ENCODE results near the gene DNHD1. TPM values are rescaled to one million over a fixed set of nuclear protein-coding genes. Genes with fewer than 3 reads are reported as not detected.
A peak's percentile ranks its signal among the peaks of the same experiment; 100 is the strongest.

The DNHD1 gene
- total RNA-seq, 2 donors from 2014 or later, result 23.9 to 26.5 TPM

- H3K27me3 ChIP-seq (replicated peaks; ENCODE audit: insufficient read depth), result no peaks in the 10 kb centered on the region
- no peak for TF ChIP-seq CTCF (IDR thresholded peaks at IDR 0.05)
- H3K27ac ChIP-seq, result no peak overlapping the region
- H3K36me3 ChIP-seq, result peaks cover 24% of the 10 kb centered on the region
- no peaks in the 10 kb centered on the region for H3K9me3 ChIP-seq
- ATAC-seq (ENCODE audit: insufficient number of reproducible peaks, low FRiP score, low read depth) (no peak), DNase-seq (ENCODE audit: low spot score) (no peak)
- peaks cover 21 to 59% of the 10 kb centered on the region in 2 donors for H3K4me1 ChIP-seq (ENCODE audit: control insufficient read depth in 1 of 2, low read depth in 2 of 2)
- no peak overlapping the region for H3K4me3 ChIP-seq
These were observed 104.0 kb downstream of the DNHD1 start for GRCh38 chr11:6601041-6601461.

- Histone ChIP-seq H3K4me1 (ENCODE audit: control insufficient read depth in 1 of 2, low read depth in 2 of 2) (peaks cover 26 to 56% of the 10 kb centered on the region in 2 donors), H3K27ac (peak overlapping the region; percentile 84 to 100)
- TF ChIP-seq CTCF (IDR thresholded peaks at IDR 0.05), result no peak
These were observed 105.2 kb downstream of the DNHD1 start for GRCh38 chr11:6602096-6602940.

GRCh38 chr11:6603287-6604080 is 106.4 kb downstream of the DNHD1 start, which contains the start of the genes ILK and RRP8:
Gene ILK, plus strand, starts transcription at chr11:6603774. Its CDS starts 498 bp downstream, at chr11:6604272.
Gene RRP8, minus strand, starts transcription at chr11:6603616. Its CDS starts 114 bp downstream, at chr11:6603502.
- DNase-seq (ENCODE audit: low spot score) (peak; percentile 75), ATAC-seq (ENCODE audit: insufficient number of reproducible peaks, low FRiP score, low read depth) (peak; percentile 68)
- Histone ChIP-seq H3K4me3 (peak within 1 kb of the TSS; percentile 89), H3K9me3 (no peaks in the 10 kb centered on the region), H3K27me3 (replicated peaks; ENCODE audit: insufficient read depth) (no peaks in the 10 kb centered on the region), H3K4me1 (ENCODE audit: control insufficient read depth in 1 of 2, low read depth in 2 of 2) (peaks cover 37 to 64% of the 10 kb centered on the region in 2 donors), H3K27ac (peak within 1 kb of the TSS; percentile 99 to 100), H3K36me3 (peaks cover 27% of the 10 kb centered on the region)
- no peak for TF ChIP-seq CTCF (IDR thresholded peaks at IDR 0.05)

More at GRCh38 chr11:6602096-6602940, 105.2 kb downstream of the DNHD1 start:
- no peak for DNase-seq (ENCODE audit: low spot score)
- Histone ChIP-seq H3K4me3 (peak overlapping the region; percentile 89), H3K27me3 (replicated peaks; ENCODE audit: insufficient read depth) (no peaks in the 10 kb centered on the region), H3K9me3 (no peaks in the 10 kb centered on the region), H3K36me3 (peaks cover 24% of the 10 kb centered on the region)
- no peak for ATAC-seq (ENCODE audit: insufficient number of reproducible peaks, low FRiP score, low read depth)

GRCh38 chr11:6604081-6604626 is 107.1 kb downstream of the DNHD1 start:
- Histone ChIP-seq H3K4me3 (peak overlapping the region; percentile 89), H3K27ac (peak overlapping the region; percentile 99 to 100), H3K4me1 (ENCODE audit: control insufficient read depth in 1 of 2, low read depth in 2 of 2) (peaks cover 44 to 70% of the 10 kb centered on the region in 2 donors), H3K9me3 (no peaks in the 10 kb centered on the region), H3K27me3 (replicated peaks; ENCODE audit: insufficient read depth) (no peaks in the 10 kb centered on the region), H3K36me3 (peaks cover 27% of the 10 kb centered on the region)
- no peak for ATAC-seq (ENCODE audit: insufficient number of reproducible peaks, low FRiP score, low read depth)
- DNase-seq (ENCODE audit: low spot score), result no peak
- TF ChIP-seq CTCF (IDR thresholded peaks at IDR 0.05), result peak; percentile 9
